NT2/D1 (cell line): ENCODE results near the gene RPL13.

Experiments used
- DNase-seq: peaks from one replicate; pipeline ENCODE4 v3.0.0-alpha.2; 2011; ENCODE audit warnings: low read depth, low spot score
- H3K27me3 ChIP-seq: 2 replicates; pipeline ENCODE4 v1.6.0; 2011; ENCODE audit warnings: mild to moderate bottlenecking; ENCODE audit not compliant: insufficient read length, insufficient read depth
- H3K36me3 ChIP-seq: 2 replicates; pipeline ENCODE4 v1.6.1; 2011; ENCODE audit warnings: mild to moderate bottlenecking, low read length, mixed read lengths; ENCODE audit not compliant: insufficient read depth, insufficient read length
- H3K4me1 ChIP-seq: 2 replicates; pipeline ENCODE4 v1.5.1; 2011; ENCODE audit not compliant: insufficient read depth, insufficient read length
- H3K4me3 ChIP-seq: 2 replicates; pipeline ENCODE4 v1.5.1; 2011; ENCODE audit warnings: low read depth; ENCODE audit not compliant: insufficient read length
- H3K9ac ChIP-seq: 2 replicates; pipeline ENCODE4 v1.6.0; 2011; ENCODE audit warnings: low read depth; ENCODE audit not compliant: insufficient read length
- H3K9me3 ChIP-seq: 2 replicates; pipeline ENCODE4 v1.5.1; 2011; ENCODE audit warnings: mild to moderate bottlenecking, low read length; ENCODE audit not compliant: insufficient read depth
- SUZ12 ChIP-seq: IDR thresholded peaks from 2 replicates; pipeline ENCODE4 v1.6.1; 2011; ENCODE audit not compliant: insufficient read length, insufficient read depth; ENCODE audit errors: extremely low read depth
- YY1 ChIP-seq: IDR thresholded peaks from 2 replicates; pipeline ENCODE4 v1.6.1; 2011; ENCODE audit not compliant: insufficient read length, insufficient read depth
- ZNF274 ChIP-seq: IDR thresholded peaks from 2 replicates; pipeline ENCODE4 v1.6.1; 2011; ENCODE audit warnings: mild to moderate bottlenecking, low read depth, low read length

The RPL13 gene

DNA sequence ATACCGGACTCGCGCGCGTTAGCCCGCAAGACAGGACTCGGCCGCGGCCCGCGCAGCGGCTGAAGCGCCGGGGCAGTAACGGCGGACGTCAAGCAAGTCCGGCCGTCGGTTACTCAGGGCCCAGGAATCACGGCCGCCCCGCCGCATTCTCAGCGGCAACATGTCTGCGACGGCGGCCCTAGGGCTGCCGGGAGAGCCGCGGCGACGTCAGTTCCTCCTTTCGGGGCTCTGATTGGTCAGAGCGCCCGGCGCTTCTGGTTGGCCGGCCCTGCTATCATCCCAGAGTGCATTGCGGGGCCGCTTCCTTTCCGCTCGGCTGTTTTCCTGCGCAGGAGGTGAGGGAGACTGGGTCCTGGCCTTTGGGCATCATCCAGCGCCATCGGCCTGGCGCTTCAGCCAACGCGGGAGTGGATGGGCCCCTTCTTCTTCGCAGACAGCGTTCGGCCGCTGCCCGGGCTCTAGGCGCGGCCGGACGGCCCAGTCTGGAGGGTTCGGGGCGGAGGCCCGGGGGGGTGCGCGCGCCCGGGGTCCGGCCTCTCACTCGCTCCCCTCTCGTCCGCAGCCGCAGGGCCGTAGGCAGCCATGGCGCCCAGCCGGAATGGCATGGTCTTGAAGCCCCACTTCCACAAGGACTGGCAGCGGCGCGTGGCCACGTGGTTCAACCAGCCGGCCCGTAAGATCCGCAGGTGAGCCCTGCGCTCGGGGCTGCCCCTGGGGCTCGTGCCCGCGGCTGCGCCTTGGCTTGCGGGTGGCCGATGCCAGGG, at the start of gene RPL13:
TSS of gene RPL13 (plus strand) at position 305 of the 764 bp plus-strand sequence. CDS start at position 583, 278 bp downstream.
- H3K4me1 ChIP-seq, result peaks cover 15% of the 10 kb centered on the region
- peaks cover 77% of the 10 kb centered on the region for H3K36me3 ChIP-seq
- peak; percentile 92 for DNase-seq
- no peaks in the 10 kb centered on the region for H3K27me3 ChIP-seq
- H3K9me3 ChIP-seq, result no peaks in the 10 kb centered on the region
- TF ChIP-seq ZNF274, result no peak
- no peak for TF ChIP-seq SUZ12
- TF ChIP-seq YY1, result peak; percentile 72
- peak within 1 kb of the TSS; percentile 86 for H3K4me3 ChIP-seq
- H3K9ac ChIP-seq, result peak within 1 kb of the TSS; percentile 95

DNA sequence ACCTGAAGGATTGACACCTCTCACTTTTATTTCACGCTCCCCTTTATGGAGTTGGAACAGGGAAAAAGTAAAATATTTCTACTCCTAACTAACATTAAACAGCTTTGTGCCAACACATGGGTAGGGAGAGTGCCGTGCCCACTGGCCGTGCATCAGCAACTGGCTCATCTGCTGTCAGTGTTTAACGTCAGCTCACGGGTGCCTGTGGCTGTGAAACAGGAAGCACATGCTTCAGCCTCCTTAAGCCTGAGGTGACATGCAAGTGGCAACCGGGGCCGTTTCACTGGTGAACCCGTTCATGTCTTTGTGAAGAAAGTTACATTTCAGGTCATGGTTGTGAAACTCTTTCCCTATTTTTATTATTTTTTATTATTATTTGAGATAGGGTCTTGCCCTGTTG, 49.1 kb upstream of the RPL13 start:
- no peak for DNase-seq
- no peak overlapping the region for H3K9ac ChIP-seq
- no peaks in the 10 kb centered on the region for H3K4me1 ChIP-seq
- no peaks in the 10 kb centered on the region for H3K9me3 ChIP-seq
- TF ChIP-seq SUZ12, result no peak
- no peak for TF ChIP-seq YY1
- TF ChIP-seq ZNF274, result no peak
- H3K27me3 ChIP-seq, result no peaks in the 10 kb centered on the region
- H3K4me3 ChIP-seq, result no peak overlapping the region
- peaks cover 53% of the 10 kb centered on the region for H3K36me3 ChIP-seq

DNA sequence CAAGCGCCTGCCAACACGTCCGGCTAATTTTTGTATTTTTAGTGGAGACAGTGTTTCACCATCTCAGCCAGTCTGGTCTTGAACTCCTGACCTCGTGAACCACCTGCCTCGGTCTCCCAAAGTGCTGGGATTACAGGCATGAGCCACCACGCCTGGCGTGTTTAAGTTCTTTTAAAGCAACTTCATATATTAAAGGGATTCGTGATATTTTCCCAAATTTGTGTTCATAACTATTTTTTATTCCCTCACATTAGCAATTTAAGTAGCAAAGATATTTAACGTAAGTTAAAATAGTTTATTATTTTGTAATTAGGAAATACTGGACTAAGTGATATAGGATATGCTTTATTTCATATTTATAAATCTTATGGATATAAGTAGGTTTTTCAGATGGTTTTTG, 48.0 kb upstream of the RPL13 start:
- no peak for DNase-seq
- H3K9me3 ChIP-seq, result no peaks in the 10 kb centered on the region
- no peaks in the 10 kb centered on the region for H3K4me1 ChIP-seq
- H3K4me3 ChIP-seq, result no peak overlapping the region
- no peak overlapping the region for H3K9ac ChIP-seq
- H3K27me3 ChIP-seq, result no peaks in the 10 kb centered on the region
- TF ChIP-seq ZNF274, result no peak
- no peak for TF ChIP-seq YY1
- no peak for TF ChIP-seq SUZ12
- peaks cover 60% of the 10 kb centered on the region for H3K36me3 ChIP-seq

DNA sequence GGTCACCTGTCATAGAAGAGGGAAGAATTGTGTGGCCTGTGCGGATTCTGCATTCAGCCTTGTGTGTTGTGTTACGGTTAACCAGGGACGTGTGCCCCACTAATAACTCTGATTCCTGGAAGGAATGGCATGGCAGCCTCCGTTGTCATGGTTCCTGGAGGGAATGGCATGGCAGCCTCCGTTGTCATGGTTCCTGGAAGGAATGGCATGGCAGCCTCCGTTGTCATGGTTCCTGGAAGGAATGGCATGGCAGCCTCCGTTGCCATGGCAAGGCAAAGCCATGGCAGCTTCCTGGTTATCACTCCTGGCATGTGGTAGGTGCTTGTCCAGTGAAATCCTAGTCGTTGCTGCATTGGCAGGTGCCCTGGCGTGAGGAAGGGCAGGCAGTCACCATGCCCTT, 43.4 kb upstream of the RPL13 start:
- Histone ChIP-seq H3K9me3 (no peaks in the 10 kb centered on the region), H3K27me3 (no peaks in the 10 kb centered on the region), H3K4me3 (no peak overlapping the region), H3K36me3 (peaks cover 82% of the 10 kb centered on the region), H3K9ac (no peak overlapping the region), H3K4me1 (peaks cover 2% of the 10 kb centered on the region)
- DNase-seq, result no peak
- TF ChIP-seq YY1, result no peak
- TF ChIP-seq ZNF274, result no peak
- no peak for TF ChIP-seq SUZ12

DNA sequence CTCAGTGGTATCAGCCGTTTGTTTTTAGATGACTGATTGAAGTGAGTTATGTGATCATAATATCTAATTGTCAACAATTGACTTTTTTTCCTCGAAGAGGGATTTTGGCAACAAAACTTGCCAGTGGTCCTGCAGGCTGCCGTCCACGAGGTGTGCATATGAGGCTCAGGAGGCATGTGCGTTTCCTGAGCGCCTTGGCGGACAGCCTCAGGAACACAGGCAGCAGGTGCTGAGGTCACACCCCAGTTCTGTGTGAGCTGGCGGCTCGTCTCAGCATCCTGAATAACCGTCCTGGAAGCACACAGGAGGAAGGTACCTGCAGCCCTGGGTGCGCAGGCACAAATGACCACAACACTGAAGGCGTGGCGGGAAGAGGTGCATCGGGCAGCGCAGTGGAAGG, 40.6 kb upstream of the RPL13 start:
- H3K27me3 ChIP-seq, result no peaks in the 10 kb centered on the region
- no peak overlapping the region for H3K4me3 ChIP-seq
- no peak for DNase-seq
- peaks cover 8% of the 10 kb centered on the region for H3K4me1 ChIP-seq
- peaks cover 90% of the 10 kb centered on the region for H3K36me3 ChIP-seq
- no peaks in the 10 kb centered on the region for H3K9me3 ChIP-seq
- H3K9ac ChIP-seq, result no peak overlapping the region
- TF ChIP-seq SUZ12, result no peak
- no peak for TF ChIP-seq YY1
- no peak for TF ChIP-seq ZNF274

DNA sequence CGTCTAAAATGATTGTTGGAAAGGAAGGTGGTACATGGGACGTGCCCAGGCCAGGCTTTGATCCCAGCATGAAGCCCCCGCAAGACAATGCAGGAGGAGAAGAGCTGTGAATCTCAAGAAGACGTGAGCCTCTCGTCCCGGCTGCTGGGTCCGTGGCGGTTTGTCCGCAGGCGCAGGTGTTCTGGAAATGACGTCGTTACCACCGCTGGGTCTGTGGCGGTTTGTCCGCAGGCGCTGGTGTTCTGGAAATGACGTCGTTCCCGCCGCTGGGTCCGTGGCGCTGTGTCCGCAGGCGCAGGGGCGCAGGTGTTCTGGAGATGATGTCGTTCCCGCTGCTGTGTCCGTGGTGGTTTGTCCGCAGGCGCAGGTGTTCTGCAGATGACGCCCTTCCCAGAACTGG, 38.2 kb upstream of the RPL13 start:
- Histone ChIP-seq H3K9me3 (no peaks in the 10 kb centered on the region), H3K4me3 (no peak overlapping the region), H3K9ac (no peak overlapping the region), H3K36me3 (peaks cover 98% of the 10 kb centered on the region), H3K4me1 (peaks cover 8% of the 10 kb centered on the region), H3K27me3 (no peaks in the 10 kb centered on the region)
- TF ChIP-seq SUZ12, result no peak
- TF ChIP-seq ZNF274, result no peak
- TF ChIP-seq YY1, result no peak
- no peak for DNase-seq

DNA sequence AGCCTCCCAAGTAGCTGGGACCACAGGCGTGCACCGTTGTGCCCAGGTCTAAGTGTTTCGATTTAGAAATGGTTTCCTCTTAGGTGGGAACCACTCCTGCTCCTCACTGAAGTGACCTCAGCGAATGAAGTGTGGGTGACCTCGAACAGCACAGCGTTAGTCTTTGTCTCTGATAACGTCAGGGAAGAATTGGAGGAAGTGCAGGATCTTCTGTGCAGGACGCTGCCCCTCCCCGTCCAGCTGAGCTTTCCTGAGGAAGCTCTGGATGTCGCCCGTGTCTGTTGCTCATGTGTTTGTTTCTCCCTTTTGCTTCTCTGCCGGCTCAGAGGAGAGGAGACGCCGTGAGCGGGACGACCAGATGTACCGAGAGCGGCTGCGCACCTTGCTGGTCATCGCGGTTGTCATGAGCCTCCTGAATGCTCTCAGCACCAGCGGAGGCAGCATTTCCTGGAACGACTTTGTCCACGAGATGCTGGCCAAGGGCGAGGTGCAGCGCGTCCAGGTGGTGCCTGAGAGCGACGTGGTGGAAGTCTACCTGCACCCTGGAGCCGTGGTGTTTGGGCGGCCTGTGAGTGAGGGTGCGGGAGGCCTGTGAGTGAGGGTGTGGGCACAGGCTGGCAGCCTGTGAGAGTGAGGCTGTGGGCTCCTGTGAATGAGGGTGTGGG, 36.7 kb upstream of the RPL13 start:
- TF ChIP-seq YY1 (no peak), ZNF274 (no peak), SUZ12 (no peak)
- Histone ChIP-seq H3K4me3 (no peak overlapping the region), H3K27me3 (no peaks in the 10 kb centered on the region), H3K4me1 (peaks cover 8% of the 10 kb centered on the region), H3K9ac (no peak overlapping the region), H3K9me3 (no peaks in the 10 kb centered on the region), H3K36me3 (peaks cover 98% of the 10 kb centered on the region)
- DNase-seq, result no peak
